Left lung (tissue), 10 donors: ENCODE results near the gene METTL25B. TPM values are rescaled to one million over a fixed set of nuclear protein-coding genes. Genes with fewer than 3 reads are reported as not detected.

Experiments
- ATAC-seq: fragments of 200-7000 bp; cut with Tn5 transposase; one replicate; pipeline ENCODE4 v1.9.1; 2020; ENCODE audit warnings: moderate library complexity
- DNase-seq, 4 donors: peaks; one replicate each; pipeline ENCODE4 v3.0.0-alpha.2; 2013 to 2020
- H3K27ac ChIP-seq, 2 donors: fragments of 200-600 bp; sonication (generic) in 1 of 2; one replicate each; pipeline versions ENCODE4 v1.5.0 to v1.8.0; 2020 to 2021
- H3K27me3 ChIP-seq, 2 donors: fragments of 200-600 bp; sonication (generic) in 1 of 2; one replicate each; pipeline versions ENCODE4 v1.5.0 to v1.8.0; 2020 to 2021
- H3K36me3 ChIP-seq, 2 donors: fragments of 200-600 bp; sonication (generic) in 1 of 2; one replicate each; pipeline versions ENCODE4 v1.5.0 to v1.8.0; 2020 to 2021
- H3K4me1 ChIP-seq, 2 donors: fragments of 200-600 bp; one replicate each; pipeline ENCODE4 v1.8.0; 2021
- H3K4me3 ChIP-seq, 2 donors: fragments of 200-600 bp; sonication (generic) in 1 of 2; one replicate each; pipeline versions ENCODE4 v1.5.0 to v1.8.0; 2020 to 2021; ENCODE audit warnings: mild to moderate bottlenecking in 1 of 2
- H3K9me3 ChIP-seq, 2 donors: fragments of 200-600 bp; sonication (generic) in 1 of 2; one replicate each; pipeline versions ENCODE4 v1.5.0 to v1.8.0; 2020 to 2021
- intact Hi-C, 2 donors: fragments of 100-400 bp; cut with DNase I; formaldehyde crosslinking; loops; one replicate each; pipeline versions ENCODE4 v1.11.2 to v1.14.2; 2022
- polyA plus RNA-seq, 6 donors: library from polyadenylated mRNA; unstranded; fragments of 120-200 nt; gene quantifications; one replicate each; pipeline ENCODE4 v1.2.1, GENCODE V29; 2013; ENCODE audit not compliant: insufficient read length in 6 of 6
- total RNA-seq, 2 donors: library from RNA; stranded (reverse); fragmentation: NEBNext Ultra II Directional; extraction: Animal tissue kit (Norgen Biotek cat#: 25700); gene quantifications; one replicate each; pipeline ENCODE4 v1.2.1, GENCODE V29; 2021
- TF ChIP-seq, protein P1 (sequence below), 2 donors: fragments of 200-600 bp; sonication (generic) in 1 of 2; IDR thresholded peaks; one replicate each; pipeline versions ENCODE4 v1.5.0 to v1.8.0; 2021; ENCODE audit warnings: antibody characterized with exemption in 2 of 2
- donor health status: DM: no; HTN: yes; CAD: no.
- donor health status: DM: no; HTN: no; CAD: no.

METTL25B gene
- total and polyA plus RNA-seq, 8 donors = 30.6 to 41.7 (median 35.5) TPM

DNA sequence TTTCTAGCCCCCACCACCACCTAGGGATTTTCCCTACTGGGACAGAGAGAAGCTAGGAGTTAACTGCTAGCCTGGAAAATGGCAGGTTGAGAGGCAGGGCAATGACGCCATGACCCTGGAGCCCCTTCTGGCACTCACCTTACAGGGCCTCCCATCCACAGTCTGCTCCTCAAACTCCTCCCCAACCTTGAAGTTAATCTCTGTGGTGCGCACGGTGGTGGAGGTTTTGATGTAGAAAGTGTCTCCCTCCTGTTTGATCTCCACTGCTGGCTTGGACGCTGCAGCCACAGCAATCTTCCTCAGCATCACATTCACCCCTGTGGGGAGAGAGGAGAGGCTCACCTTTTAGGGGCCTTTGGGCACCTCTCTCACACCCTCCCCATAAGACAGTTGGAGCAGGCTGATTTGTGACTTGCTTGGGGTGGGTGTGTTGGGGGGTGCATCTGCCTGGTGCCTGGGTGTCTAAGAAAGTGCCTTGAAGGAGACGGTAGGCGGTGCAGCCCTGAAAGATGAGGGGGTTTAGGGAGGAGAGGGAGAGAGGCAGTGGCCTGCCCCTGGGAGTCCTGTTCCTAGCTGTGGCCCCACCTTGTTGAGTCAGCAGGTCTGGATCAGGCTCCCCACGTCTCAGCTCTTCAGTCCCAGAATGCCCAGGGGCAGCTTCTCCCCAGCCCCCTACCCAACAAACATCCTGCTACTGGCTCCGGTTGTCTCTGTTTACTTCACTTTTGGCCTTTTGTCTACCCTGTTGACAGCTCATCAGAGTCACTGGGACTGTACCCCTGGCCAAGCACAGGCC lies 27.3 kb upstream of the METTL25B start:
- ATAC-seq (no peak), DNase-seq (no peak)
- H3K36me3 ChIP-seq = no peaks in the 10 kb centered on the region
- intact Hi-C loops = no loop called here
- H3K4me3 ChIP-seq = no peak overlapping the region
- H3K9me3 ChIP-seq = no peaks in the 10 kb centered on the region
- H3K27ac ChIP-seq = no peak overlapping the region
- TF ChIP-seq, protein P1, sequence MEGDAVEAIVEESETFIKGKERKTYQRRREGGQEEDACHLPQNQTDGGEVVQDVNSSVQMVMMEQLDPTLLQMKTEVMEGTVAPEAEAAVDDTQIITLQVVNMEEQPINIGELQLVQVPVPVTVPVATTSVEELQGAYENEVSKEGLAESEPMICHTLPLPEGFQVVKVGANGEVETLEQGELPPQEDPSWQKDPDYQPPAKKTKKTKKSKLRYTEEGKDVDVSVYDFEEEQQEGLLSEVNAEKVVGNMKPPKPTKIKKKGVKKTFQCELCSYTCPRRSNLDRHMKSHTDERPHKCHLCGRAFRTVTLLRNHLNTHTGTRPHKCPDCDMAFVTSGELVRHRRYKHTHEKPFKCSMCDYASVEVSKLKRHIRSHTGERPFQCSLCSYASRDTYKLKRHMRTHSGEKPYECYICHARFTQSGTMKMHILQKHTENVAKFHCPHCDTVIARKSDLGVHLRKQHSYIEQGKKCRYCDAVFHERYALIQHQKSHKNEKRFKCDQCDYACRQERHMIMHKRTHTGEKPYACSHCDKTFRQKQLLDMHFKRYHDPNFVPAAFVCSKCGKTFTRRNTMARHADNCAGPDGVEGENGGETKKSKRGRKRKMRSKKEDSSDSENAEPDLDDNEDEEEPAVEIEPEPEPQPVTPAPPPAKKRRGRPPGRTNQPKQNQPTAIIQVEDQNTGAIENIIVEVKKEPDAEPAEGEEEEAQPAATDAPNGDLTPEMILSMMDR (IDR thresholded peaks at IDR 0.05) = no peak
- H3K4me1 ChIP-seq = peaks cover 12 to 16% of the 10 kb centered on the region in 2 donors
- peaks cover 22 to 73% of the 10 kb centered on the region in 2 donors for H3K27me3 ChIP-seq

DNA sequence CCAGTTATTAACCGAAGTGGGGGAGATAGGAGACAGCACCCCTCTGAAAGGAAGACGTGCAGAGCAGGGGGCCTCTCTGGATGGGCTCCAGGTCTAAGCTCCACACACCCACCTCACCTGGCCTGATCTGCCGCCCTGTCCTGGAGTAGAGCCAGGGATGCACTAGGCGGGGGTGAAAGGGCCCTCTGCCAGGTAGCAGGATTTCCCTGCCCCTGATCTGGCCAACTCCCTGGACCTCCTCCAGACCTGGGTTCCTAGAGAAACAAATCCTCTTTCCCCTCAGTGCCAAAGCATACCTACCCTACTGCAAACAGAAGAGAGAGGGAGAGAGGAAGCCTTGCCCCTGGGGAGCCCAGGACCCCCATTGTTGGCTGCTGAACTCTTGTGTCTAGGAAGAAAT lies 24.9 kb upstream of the METTL25B start:
- TF ChIP-seq, protein P1 (IDR thresholded peaks at IDR 0.05) = no peak
- H3K4me1 ChIP-seq = peaks cover 19 to 28% of the 10 kb centered on the region in 2 donors
- no peaks in the 10 kb centered on the region for H3K36me3 ChIP-seq
- H3K4me3 ChIP-seq = no peak overlapping the region
- DNase-seq (no peak), ATAC-seq (no peak)
- H3K9me3 ChIP-seq = no peaks in the 10 kb centered on the region
- H3K27me3 ChIP-seq = peaks cover 22 to 86% of the 10 kb centered on the region in 2 donors
- H3K27ac ChIP-seq = no peak overlapping the region
- intact Hi-C loops = no loop called here

DNA sequence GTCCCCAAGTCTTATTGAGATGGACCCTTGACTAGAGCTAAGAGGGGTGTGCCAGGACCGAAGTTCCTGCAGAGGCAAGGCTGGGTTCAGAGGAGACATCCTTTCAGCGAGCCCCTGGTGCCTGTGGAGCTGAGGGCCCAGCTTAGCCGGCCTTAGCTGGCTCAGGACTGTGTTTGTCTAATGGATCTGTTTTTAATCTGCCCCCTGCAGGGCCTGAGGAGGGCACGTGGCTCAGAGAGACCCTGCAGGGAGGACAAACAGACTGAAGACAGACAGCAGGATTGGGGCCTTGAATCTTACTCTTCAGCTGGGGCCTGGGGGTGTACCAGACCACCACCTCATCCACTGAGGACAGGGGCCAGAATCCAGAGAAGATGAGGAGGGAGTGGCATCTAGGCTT lies 24.5 kb upstream of the METTL25B start:
- Histone ChIP-seq H3K9me3 (no peaks in the 10 kb centered on the region), H3K4me3 (no peak overlapping the region), H3K36me3 (no peaks in the 10 kb centered on the region), H3K27me3 (peaks cover 22 to 86% of the 10 kb centered on the region in 2 donors), H3K27ac (no peak overlapping the region), H3K4me1 (peaks cover 19 to 28% of the 10 kb centered on the region in 2 donors)
- TF ChIP-seq, protein P1 (IDR thresholded peaks at IDR 0.05) = no peak
- no peak for DNase-seq
- no peak for ATAC-seq
- intact Hi-C loops = no loop called here

DNA sequence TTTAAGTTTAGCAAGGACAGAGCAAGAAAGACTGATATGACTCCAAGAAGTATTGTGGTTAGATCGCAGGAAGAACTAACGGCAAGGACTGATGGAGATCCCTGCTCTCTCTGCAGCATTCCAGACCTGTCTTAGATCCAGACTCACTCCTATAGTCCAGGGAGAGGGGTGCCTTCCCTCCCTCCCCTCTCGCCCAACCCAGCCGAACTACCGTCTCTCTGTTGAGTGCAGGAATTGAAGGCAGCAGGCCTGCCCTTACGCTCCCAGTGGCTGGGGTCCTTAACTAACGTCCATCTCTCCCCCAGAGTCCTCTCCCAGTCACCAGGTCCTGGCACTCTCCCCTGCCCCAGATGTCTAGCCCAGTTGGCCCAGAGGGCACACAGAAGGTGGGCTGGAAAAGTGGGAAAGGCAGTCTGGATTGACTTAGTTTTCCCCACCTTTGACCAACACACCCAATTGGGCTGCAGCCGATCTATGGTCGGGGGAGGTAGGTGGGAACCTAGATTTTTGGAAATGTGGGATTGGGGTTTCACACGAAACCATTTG lies 24.0 kb upstream of the METTL25B start:
- H3K27ac ChIP-seq = no peak overlapping the region
- TF ChIP-seq, protein P1 (IDR thresholded peaks at IDR 0.05) = no peak
- H3K9me3 ChIP-seq = no peaks in the 10 kb centered on the region
- intact Hi-C loops = no loop called here
- H3K4me3 ChIP-seq = no peak overlapping the region
- ATAC-seq (no peak), DNase-seq (no peak)
- peaks cover 19 to 28% of the 10 kb centered on the region in 2 donors for H3K4me1 ChIP-seq
- no peaks in the 10 kb centered on the region for H3K36me3 ChIP-seq
- peaks cover 22 to 86% of the 10 kb centered on the region in 2 donors for H3K27me3 ChIP-seq

DNA sequence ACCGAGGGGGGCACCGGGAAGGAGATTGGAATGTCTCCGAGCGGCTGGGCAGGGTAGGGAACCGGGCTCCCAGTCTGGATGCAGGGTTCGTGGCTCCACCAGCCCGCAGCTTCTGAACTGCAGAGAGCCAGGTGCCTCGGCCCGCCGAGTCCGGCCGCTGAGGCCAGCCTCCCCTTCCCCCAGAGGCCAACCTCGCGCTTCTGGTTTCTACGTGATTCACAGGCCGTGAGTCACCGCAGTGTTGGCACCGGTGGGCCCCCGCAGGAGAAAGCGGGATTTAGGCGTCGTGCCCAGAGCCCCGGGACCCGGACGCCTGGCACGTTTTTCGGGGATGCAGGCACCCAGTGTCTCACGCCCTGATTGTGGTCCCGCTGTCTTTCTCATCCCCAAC lies 23.3 kb upstream of the METTL25B start:
- H3K36me3 ChIP-seq = no peaks in the 10 kb centered on the region
- no peak overlapping the region for H3K27ac ChIP-seq
- peak overlapping the region; percentile 2 to 27 for H3K4me3 ChIP-seq
- TF ChIP-seq, protein P1 (IDR thresholded peaks at IDR 0.05) = no peak
- DNase-seq = peak in 1 of 4 donors; percentile 48
- H3K27me3 ChIP-seq = peaks cover 22 to 83% of the 10 kb centered on the region in 2 donors
- peaks cover 19 to 28% of the 10 kb centered on the region in 2 donors for H3K4me1 ChIP-seq
- intact Hi-C loops = no loop called here
- no peaks in the 10 kb centered on the region for H3K9me3 ChIP-seq
- ATAC-seq = peak; percentile 43
